AG20443 (cell line): Measurements from ENCODE around the gene METRNL.

Source experiments
- DNase-seq: peaks from one replicate; pipeline ENCODE4 v3.0.0; 2012; ENCODE audit warnings: low spot score, mixed read lengths

METRNL gene

GRCh38 chr17:83092186-83092585, 12.8 kb downstream of the METRNL start:
- no peak for DNase-seq

GRCh38 chr17:83092931-83093330, 13.5 kb downstream of the METRNL start:
- no peak for DNase-seq

- DNase-seq = no peak
These were observed 14.1 kb downstream of the METRNL start for GRCh38 chr17:83093506-83093905.

GRCh38 chr17:83094291-83094690, 14.9 kb downstream of the METRNL start:
- DNase-seq = no peak

GRCh38 chr17:83095016-83095415, 15.6 kb downstream of the METRNL start:
- DNase-seq = no peak

GRCh38 chr17:83096401-83097224, 17.2 kb downstream of the METRNL start:
- no peak for DNase-seq

GRCh38 chr17:83097831-83098230, 18.4 kb downstream of the METRNL start:
- DNase-seq = no peak

GRCh38 chr17:83098241-83099085, 19.1 kb downstream of the METRNL start:
- DNase-seq = no peak

- DNase-seq = no peak
These were observed 19.7 kb downstream of the METRNL start for GRCh38 chr17:83099086-83099555.

- DNase-seq = peak; percentile 82
These were observed 20.3 kb downstream of the METRNL start for GRCh38 chr17:83099570-83100181.

- no peak for DNase-seq
These were observed 20.9 kb downstream of the METRNL start for GRCh38 chr17:83100220-83100852.

GRCh38 chr17:83100853-83101391, 21.5 kb downstream of the METRNL start:
- DNase-seq = no peak

- DNase-seq = peak; percentile 50
These were observed 22.5 kb downstream of the METRNL start for GRCh38 chr17:83101805-83102480.

- no peak for DNase-seq
These were observed 24.0 kb downstream of the METRNL start for GRCh38 chr17:83103200-83103942.

GRCh38 chr17:83103943-83104311, 24.5 kb downstream of the METRNL start:
- no peak for DNase-seq

- DNase-seq = no peak
These were observed 25.4 kb downstream of the METRNL start for GRCh38 chr17:83104577-83105505.

- no peak for DNase-seq
These were observed 26.1 kb downstream of the METRNL start for GRCh38 chr17:83105512-83105911.

- no peak for DNase-seq
These were observed 26.7 kb downstream of the METRNL start for GRCh38 chr17:83106056-83106588.
